Measurements from ENCODE around the gene PTBP3.

PTBP3 gene

DNA sequence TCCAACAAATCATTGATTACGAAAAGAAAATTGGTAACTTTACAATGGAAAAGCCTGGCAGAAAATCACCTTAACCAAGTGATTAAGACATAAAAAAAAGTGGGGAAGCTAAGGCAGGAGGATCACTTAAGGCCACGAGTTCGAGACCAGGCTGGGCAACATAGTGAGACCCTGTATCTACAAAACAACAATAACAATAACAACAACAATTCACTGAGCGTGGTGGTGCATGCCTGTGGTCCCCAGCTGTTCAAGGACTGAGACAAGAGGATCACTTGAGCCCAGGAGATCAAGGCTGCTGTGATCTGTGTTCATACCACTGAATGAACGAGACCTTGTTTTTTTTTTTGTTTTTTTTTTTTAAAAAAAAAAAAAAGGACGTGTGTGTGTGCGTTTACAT is 21.3 kb downstream of the PTBP3 start:
- H3K9ac ChIP-seq (ENCODE audit: low read length), result no peak overlapping the region
- H4K5ac ChIP-seq (ENCODE audit: low read length), result no peak overlapping the region
- H4K8ac ChIP-seq (ENCODE audit: low read depth, low read length), result no peak overlapping the region
- no peak overlapping the region for H3K56ac ChIP-seq (ENCODE audit: low read length)
- H3K4me2 ChIP-seq (ENCODE audit: low read length), result no peak overlapping the region
- H2AK5ac ChIP-seq (ENCODE audit: low read length), result no peak overlapping the region
- H3K79me2 ChIP-seq (ENCODE audit: control insufficient read depth, insufficient read depth, low read length), result peaks cover 45% of the 10 kb centered on the region
- H3K36me3 ChIP-seq (ENCODE audit: control insufficient read depth, insufficient read depth, low read length), result no peaks in the 10 kb centered on the region
- H2BK5ac ChIP-seq (ENCODE audit: low read length), result no peak overlapping the region
- no peak overlapping the region for H3K18ac ChIP-seq (ENCODE audit: low read length)
- H3K4me1 ChIP-seq (ENCODE audit: control insufficient read depth, low read depth, low read length), result no peaks in the 10 kb centered on the region
- peaks cover 9% of the 10 kb centered on the region for H3K79me1 ChIP-seq (ENCODE audit: low read length)
- no peak overlapping the region for H2BK15ac ChIP-seq (replicated peaks; ENCODE audit: low read depth)
- no peak for DNase-seq
- no CpG with 5 or more reads among the region's 7 CpGs for WGBS (ENCODE audit: extremely low coverage, insufficient coverage, low lambda C conversion rate)
- H3K4me3 ChIP-seq (ENCODE audit: low read length), result no peak overlapping the region
- H3K27me3 ChIP-seq (ENCODE audit: insufficient read depth, low read length, poor library complexity), result no peaks in the 10 kb centered on the region
- H3K27ac ChIP-seq (ENCODE audit: low read depth, low read length), result no peak overlapping the region
- no peak overlapping the region for H2BK120ac ChIP-seq (ENCODE audit: low read depth, low read length)
- H3K23ac ChIP-seq (ENCODE audit: low read length), result no peak overlapping the region
- H3K4ac ChIP-seq (ENCODE audit: low read depth, low read length), result no peak overlapping the region

DNA sequence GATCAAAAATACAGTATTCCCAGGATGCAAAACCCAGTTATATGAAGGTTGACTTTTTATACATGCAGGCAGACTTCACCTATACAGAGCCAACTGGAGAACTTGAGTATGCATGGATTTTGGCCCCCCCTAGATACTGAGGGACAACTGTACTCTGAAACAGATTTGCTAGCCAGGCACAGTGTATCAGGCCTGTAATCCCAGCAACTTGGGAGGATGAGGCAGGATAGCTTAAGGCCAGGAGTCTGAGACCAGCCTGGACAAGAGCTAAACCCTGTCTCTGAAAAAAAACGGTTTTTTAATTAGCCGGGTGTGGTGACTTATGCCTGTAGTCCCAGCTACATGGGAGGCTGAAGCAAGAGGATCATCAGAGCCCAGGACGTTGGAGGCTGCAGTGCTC is 21.9 kb downstream of the PTBP3 start:
- Histone ChIP-seq H3K4ac (ENCODE audit: low read depth, low read length) (no peak overlapping the region), H3K4me2 (ENCODE audit: low read length) (no peak overlapping the region), H3K36me3 (ENCODE audit: control insufficient read depth, insufficient read depth, low read length) (no peaks in the 10 kb centered on the region), H3K18ac (ENCODE audit: low read length) (no peak overlapping the region), H3K4me1 (ENCODE audit: control insufficient read depth, low read depth, low read length) (no peaks in the 10 kb centered on the region), H4K8ac (ENCODE audit: low read depth, low read length) (no peak overlapping the region), H3K79me2 (ENCODE audit: control insufficient read depth, insufficient read depth, low read length) (peaks cover 40% of the 10 kb centered on the region), H3K4me3 (ENCODE audit: low read length) (no peak overlapping the region), H2BK15ac (replicated peaks; ENCODE audit: low read depth) (no peak overlapping the region), H4K5ac (ENCODE audit: low read length) (no peak overlapping the region), H2BK5ac (ENCODE audit: low read length) (no peak overlapping the region), H3K9ac (ENCODE audit: low read length) (no peak overlapping the region), H2BK120ac (ENCODE audit: low read depth, low read length) (no peak overlapping the region), H3K27ac (ENCODE audit: low read depth, low read length) (no peak overlapping the region), H3K23ac (ENCODE audit: low read length) (no peak overlapping the region), H2AK5ac (ENCODE audit: low read length) (no peak overlapping the region), H3K27me3 (ENCODE audit: insufficient read depth, low read length, poor library complexity) (no peaks in the 10 kb centered on the region), H3K79me1 (ENCODE audit: low read length) (peaks cover 9% of the 10 kb centered on the region), H3K56ac (ENCODE audit: low read length) (no peak overlapping the region)
- WGBS (ENCODE audit: extremely low coverage, insufficient coverage, low lambda C conversion rate), result no CpG with 5 or more reads among the region's 3 CpGs
- DNase-seq, result no peak

DNA sequence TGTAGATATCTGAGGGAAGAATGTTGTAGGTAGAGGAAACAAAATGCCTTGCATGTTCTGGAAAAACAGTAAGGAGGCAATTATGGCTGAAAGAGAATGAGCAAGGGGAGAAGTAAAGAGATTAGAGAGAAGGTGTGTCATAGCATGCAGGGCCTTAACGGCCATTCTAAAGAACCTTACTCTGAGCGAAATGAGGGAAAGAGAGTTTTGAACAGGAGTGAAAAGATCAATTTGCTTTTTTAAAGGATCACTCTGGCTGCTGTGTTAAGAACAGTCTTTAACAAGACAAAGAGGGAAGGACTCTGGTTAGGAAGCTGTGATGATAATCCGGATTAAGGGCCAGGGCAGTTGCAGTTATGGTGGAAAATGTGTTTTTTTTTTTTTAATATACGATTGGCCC is 22.6 kb downstream of the PTBP3 start:
- Histone ChIP-seq H3K36me3 (ENCODE audit: control insufficient read depth, insufficient read depth, low read length) (no peaks in the 10 kb centered on the region), H4K8ac (ENCODE audit: low read depth, low read length) (no peak overlapping the region), H3K79me2 (ENCODE audit: control insufficient read depth, insufficient read depth, low read length) (peaks cover 33% of the 10 kb centered on the region), H4K5ac (ENCODE audit: low read length) (no peak overlapping the region), H3K4me3 (ENCODE audit: low read length) (no peak overlapping the region), H3K23ac (ENCODE audit: low read length) (no peak overlapping the region), H2BK120ac (ENCODE audit: low read depth, low read length) (no peak overlapping the region), H3K4ac (ENCODE audit: low read depth, low read length) (no peak overlapping the region), H2BK5ac (ENCODE audit: low read length) (no peak overlapping the region), H3K9ac (ENCODE audit: low read length) (no peak overlapping the region), H2BK15ac (replicated peaks; ENCODE audit: low read depth) (no peak overlapping the region), H3K27ac (ENCODE audit: low read depth, low read length) (no peak overlapping the region), H3K79me1 (ENCODE audit: low read length) (peaks cover 9% of the 10 kb centered on the region), H3K18ac (ENCODE audit: low read length) (no peak overlapping the region), H2AK5ac (ENCODE audit: low read length) (no peak overlapping the region), H3K27me3 (ENCODE audit: insufficient read depth, low read length, poor library complexity) (no peaks in the 10 kb centered on the region), H3K56ac (ENCODE audit: low read length) (no peak overlapping the region), H3K4me2 (ENCODE audit: low read length) (no peak overlapping the region), H3K4me1 (ENCODE audit: control insufficient read depth, low read depth, low read length) (no peaks in the 10 kb centered on the region)
- WGBS (ENCODE audit: extremely low coverage, insufficient coverage, low lambda C conversion rate), result no CpG with 5 or more reads among the region's 4 CpGs
- peak; percentile 56 for DNase-seq

DNA sequence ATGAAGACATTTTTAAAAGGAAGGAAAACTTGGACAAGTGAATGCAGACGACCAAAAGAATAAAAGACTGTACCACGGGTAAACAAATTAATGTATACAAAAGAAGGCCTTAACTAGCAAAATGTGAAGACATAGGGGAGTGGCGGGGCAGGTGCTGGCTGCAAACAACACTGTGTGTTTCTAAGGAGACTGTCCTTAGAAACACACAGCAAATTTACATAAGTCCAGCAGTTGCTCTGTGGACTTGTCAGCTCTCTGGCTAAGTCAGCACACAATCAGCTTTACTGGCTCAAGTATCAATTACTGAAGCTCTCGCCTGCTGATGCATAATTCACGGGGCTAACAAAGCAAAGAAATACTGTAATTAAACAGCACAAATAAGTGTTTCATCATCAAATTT is 24.8 kb downstream of the PTBP3 start:
- Histone ChIP-seq H3K9ac (ENCODE audit: low read length) (no peak overlapping the region), H2AK5ac (ENCODE audit: low read length) (no peak overlapping the region), H3K36me3 (ENCODE audit: control insufficient read depth, insufficient read depth, low read length) (no peaks in the 10 kb centered on the region), H3K4me2 (ENCODE audit: low read length) (no peak overlapping the region), H2BK15ac (replicated peaks; ENCODE audit: low read depth) (no peak overlapping the region), H3K79me2 (ENCODE audit: control insufficient read depth, insufficient read depth, low read length) (peaks cover 28% of the 10 kb centered on the region), H3K23ac (ENCODE audit: low read length) (no peak overlapping the region), H3K4me3 (ENCODE audit: low read length) (no peak overlapping the region), H3K79me1 (ENCODE audit: low read length) (peaks cover 8% of the 10 kb centered on the region), H3K18ac (ENCODE audit: low read length) (no peak overlapping the region), H4K8ac (ENCODE audit: low read depth, low read length) (no peak overlapping the region), H3K4ac (ENCODE audit: low read depth, low read length) (no peak overlapping the region), H2BK120ac (ENCODE audit: low read depth, low read length) (no peak overlapping the region), H4K5ac (ENCODE audit: low read length) (no peak overlapping the region), H3K56ac (ENCODE audit: low read length) (no peak overlapping the region), H2BK5ac (ENCODE audit: low read length) (no peak overlapping the region), H3K27me3 (ENCODE audit: insufficient read depth, low read length, poor library complexity) (no peaks in the 10 kb centered on the region), H3K27ac (ENCODE audit: low read depth, low read length) (no peak overlapping the region), H3K4me1 (ENCODE audit: control insufficient read depth, low read depth, low read length) (no peaks in the 10 kb centered on the region)
- peak; percentile 75 for DNase-seq
- WGBS (ENCODE audit: extremely low coverage, insufficient coverage, low lambda C conversion rate), result no CpG with 5 or more reads among the region's 5 CpGs

DNA sequence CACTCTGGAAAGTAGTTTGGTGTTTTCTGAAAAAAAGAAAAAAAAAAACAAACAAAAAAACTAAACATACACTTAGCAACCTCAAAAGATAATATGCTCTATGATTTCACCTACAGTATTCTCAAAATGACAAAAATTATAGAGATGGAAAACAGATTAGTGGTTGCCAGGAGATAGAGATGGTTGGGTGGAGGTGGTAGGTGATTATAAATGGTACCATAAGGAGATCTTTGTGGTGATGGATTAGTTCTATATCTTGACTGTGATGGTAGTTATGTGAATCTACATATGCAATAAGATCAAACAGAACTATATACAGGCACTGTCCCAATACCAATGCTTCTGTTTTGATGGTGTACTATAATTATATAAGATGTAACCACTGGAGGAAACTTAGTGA is 32.0 kb downstream of the PTBP3 start:
- H3K79me1 ChIP-seq (ENCODE audit: low read length), result peaks cover 5% of the 10 kb centered on the region
- H3K23ac ChIP-seq (ENCODE audit: low read length), result no peak overlapping the region
- H3K27me3 ChIP-seq (ENCODE audit: insufficient read depth, low read length, poor library complexity), result no peaks in the 10 kb centered on the region
- H3K56ac ChIP-seq (ENCODE audit: low read length), result no peak overlapping the region
- H2AK5ac ChIP-seq (ENCODE audit: low read length), result no peak overlapping the region
- no peaks in the 10 kb centered on the region for H3K4me1 ChIP-seq (ENCODE audit: control insufficient read depth, low read depth, low read length)
- H3K9ac ChIP-seq (ENCODE audit: low read length), result no peak overlapping the region
- no peak overlapping the region for H3K27ac ChIP-seq (ENCODE audit: low read depth, low read length)
- H2BK5ac ChIP-seq (ENCODE audit: low read length), result no peak overlapping the region
- no peak overlapping the region for H3K4me2 ChIP-seq (ENCODE audit: low read length)
- H4K8ac ChIP-seq (ENCODE audit: low read depth, low read length), result no peak overlapping the region
- DNase-seq, result no peak
- H3K18ac ChIP-seq (ENCODE audit: low read length), result no peak overlapping the region
- no peak overlapping the region for H3K4ac ChIP-seq (ENCODE audit: low read depth, low read length)
- H2BK15ac ChIP-seq (replicated peaks; ENCODE audit: low read depth), result no peak overlapping the region
- no peak overlapping the region for H2BK120ac ChIP-seq (ENCODE audit: low read depth, low read length)
- no peaks in the 10 kb centered on the region for H3K36me3 ChIP-seq (ENCODE audit: control insufficient read depth, insufficient read depth, low read length)
- H3K79me2 ChIP-seq (ENCODE audit: control insufficient read depth, insufficient read depth, low read length), result peaks cover 27% of the 10 kb centered on the region
- no peak overlapping the region for H3K4me3 ChIP-seq (ENCODE audit: low read length)
- no peak overlapping the region for H4K5ac ChIP-seq (ENCODE audit: low read length)

DNA sequence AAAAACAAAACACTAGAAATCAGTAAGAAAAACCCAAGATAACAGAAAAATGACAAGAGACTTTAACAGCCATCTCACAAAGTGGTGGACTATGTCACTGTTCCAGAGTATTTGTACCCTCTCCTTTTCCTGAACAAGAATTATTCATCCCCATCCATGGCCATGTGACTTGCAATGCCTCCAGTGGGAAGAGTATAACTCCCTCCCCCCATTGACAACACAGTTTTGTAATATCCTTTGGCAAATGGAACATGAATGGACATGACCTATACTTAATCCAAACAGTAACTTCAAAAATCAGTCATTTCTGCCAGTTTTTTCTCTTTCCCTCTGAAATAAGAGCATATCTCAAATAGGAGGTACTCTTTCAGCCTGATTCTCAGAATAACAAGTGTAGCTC is 33.9 kb downstream of the PTBP3 start:
- no peaks in the 10 kb centered on the region for H3K27me3 ChIP-seq (ENCODE audit: insufficient read depth, low read length, poor library complexity)
- H2BK15ac ChIP-seq (replicated peaks; ENCODE audit: low read depth), result no peak overlapping the region
- no peak overlapping the region for H4K8ac ChIP-seq (ENCODE audit: low read depth, low read length)
- no peak overlapping the region for H3K23ac ChIP-seq (ENCODE audit: low read length)
- no peak overlapping the region for H3K56ac ChIP-seq (ENCODE audit: low read length)
- no peaks in the 10 kb centered on the region for H3K4me1 ChIP-seq (ENCODE audit: control insufficient read depth, low read depth, low read length)
- no peak for DNase-seq
- no peak overlapping the region for H2BK120ac ChIP-seq (ENCODE audit: low read depth, low read length)
- H3K79me2 ChIP-seq (ENCODE audit: control insufficient read depth, insufficient read depth, low read length), result peaks cover 24% of the 10 kb centered on the region
- no peak overlapping the region for H3K9ac ChIP-seq (ENCODE audit: low read length)
- H2AK5ac ChIP-seq (ENCODE audit: low read length), result no peak overlapping the region
- no peak overlapping the region for H4K5ac ChIP-seq (ENCODE audit: low read length)
- no peak overlapping the region for H3K27ac ChIP-seq (ENCODE audit: low read depth, low read length)
- H3K36me3 ChIP-seq (ENCODE audit: control insufficient read depth, insufficient read depth, low read length), result no peaks in the 10 kb centered on the region
- H3K79me1 ChIP-seq (ENCODE audit: low read length), result peaks cover 9% of the 10 kb centered on the region
- no peak overlapping the region for H3K4me2 ChIP-seq (ENCODE audit: low read length)
- no peak overlapping the region for H3K18ac ChIP-seq (ENCODE audit: low read length)
- H3K4me3 ChIP-seq (ENCODE audit: low read length), result no peak overlapping the region
- no peak overlapping the region for H3K4ac ChIP-seq (ENCODE audit: low read depth, low read length)
- H2BK5ac ChIP-seq (ENCODE audit: low read length), result no peak overlapping the region
